Kidney glomerular epithelial cell (primary cell): ENCODE measurements around the gene TMEM50A.
"Not testable (repeated sequence)": the region's sequence is repeated elsewhere in the genome, so short reads cannot be mapped to it uniquely, and the experiment has no call there.

ENCODE experiments used
- DNase-seq: peaks from one replicate; lab custom pipeline; 2025; lab: John Stamatoyannopoulos, UW

The TMEM50A gene

DNA sequence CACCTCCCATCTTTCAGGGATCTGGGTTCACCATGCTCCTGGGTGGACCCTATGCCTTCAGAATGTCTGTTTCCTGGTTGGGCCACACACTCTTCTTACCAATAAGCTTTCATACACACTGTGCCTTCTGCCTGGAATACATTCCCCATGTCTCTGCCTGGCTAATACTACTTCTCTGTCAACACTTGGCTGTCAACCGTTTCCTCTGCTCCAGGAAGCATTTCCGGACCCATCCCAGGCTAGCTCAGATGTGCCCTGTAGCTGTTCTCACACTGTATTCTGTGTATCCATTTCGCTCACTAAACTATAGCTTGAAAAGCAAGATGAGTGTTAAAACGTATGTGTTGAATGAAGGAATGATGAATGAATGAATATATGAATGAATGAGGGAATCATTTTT lies 49.0 kb downstream of the TMEM50A start:
- not testable (repeated sequence) for DNase-seq

- not testable (repeated sequence) for DNase-seq
These were observed 50.6 kb downstream of the TMEM50A start for GRCh38 chr1:25388691-25389090.

DNA sequence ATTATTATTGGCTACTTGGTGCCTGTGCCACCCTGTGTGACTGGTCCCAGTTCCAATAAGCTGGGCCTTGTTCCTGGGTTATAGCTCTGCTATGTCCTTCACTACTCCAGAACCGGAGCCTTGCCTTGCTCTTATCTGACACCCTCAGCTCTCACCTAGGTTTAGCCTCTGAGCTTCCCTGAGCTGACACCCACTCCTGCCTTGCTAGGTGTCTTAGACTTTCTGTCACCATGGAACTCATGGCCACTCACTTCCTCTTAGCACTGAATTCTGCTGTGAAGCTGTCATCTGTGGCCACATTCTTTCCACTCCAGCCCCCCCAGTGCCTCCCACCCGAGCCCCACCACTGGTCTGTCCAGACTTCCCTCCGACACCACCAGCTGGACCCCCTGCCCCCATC lies 51.6 kb downstream of the TMEM50A start:
- not testable (repeated sequence) for DNase-seq

DNA sequence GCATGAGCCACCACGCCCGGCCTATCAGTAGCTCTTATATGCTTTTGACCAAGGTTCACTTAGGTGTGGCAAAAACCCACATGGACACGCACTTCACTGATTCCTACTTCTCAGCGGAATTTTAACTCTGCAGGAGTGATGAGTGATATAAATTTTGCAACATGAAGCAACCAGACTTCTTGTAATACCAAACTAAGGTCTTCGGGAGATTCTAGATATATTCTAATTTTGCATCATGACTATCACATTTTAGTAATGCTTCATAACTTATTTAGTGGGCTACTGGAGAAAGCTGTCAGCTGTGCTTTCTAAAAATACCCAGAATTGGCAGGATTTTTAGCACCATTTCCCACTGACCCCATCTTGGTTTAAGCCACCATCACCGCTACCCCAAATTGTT lies 54.7 kb downstream of the TMEM50A start:
- DNase-seq = no peak

GRCh38 chr1:25397549-25397948 lies 59.4 kb downstream of the TMEM50A start:
- not testable (repeated sequence) for DNase-seq

DNA sequence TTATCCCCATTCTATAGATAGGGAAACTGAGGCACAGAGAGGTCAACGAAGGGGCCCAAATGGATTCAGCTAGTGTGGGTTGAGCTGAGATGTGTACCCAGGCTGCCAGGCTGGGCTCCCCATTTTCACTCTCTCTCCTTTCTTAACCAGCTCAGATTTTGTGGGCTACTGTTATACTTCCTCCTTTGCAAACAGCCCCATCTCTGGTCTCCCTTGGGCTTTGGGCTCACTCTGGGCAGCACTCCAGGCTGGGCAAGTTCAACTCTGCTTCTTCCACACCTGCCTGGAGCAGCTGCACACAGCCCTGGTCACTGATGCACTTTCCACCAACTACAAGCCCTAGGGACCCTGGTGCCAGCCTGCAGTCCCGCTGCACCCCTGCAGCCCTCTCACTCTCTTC lies 59.9 kb downstream of the TMEM50A start:
- not testable (repeated sequence) for DNase-seq

GRCh38 chr1:25402947-25403803 lies 65.0 kb downstream of the TMEM50A start:
- not testable (repeated sequence) for DNase-seq

DNA sequence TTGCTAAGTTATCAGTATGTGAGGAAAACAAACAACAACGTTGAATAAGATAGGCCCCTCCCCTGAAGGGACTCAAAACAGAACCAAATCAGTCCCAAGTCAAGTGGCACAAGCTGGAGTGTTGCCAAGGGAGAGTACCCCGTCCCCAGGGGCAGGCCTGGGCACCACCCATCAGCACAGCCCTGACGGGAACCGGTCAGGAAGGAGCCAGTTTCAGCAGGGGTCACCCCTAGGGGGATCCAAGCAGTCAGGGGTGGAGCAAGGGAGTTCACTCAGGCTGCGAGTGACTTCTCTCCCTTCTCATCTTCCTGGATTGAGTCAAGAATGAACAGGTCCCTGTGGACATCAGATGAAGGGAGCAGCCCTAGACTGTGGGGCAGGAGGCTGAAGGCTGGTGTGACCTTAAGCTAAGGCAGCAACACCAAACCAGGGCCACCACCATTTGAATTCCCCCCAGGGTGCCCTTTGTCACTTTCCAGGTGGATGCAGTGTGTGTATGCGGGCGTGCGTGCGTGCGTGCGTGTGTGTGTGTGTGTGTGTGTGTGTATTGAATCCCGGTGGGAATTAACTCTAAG lies 67.7 kb downstream of the TMEM50A start:
- not testable (repeated sequence) for DNase-seq

- DNase-seq = not testable (repeated sequence)
These were observed 71.7 kb downstream of the TMEM50A start for GRCh38 chr1:25409641-25410427.
